ENCODE data around the gene DNMBP. TPM values are rescaled to one million over a fixed set of nuclear protein-coding genes. Genes with fewer than 3 reads are reported as not detected.
"Not testable (repeated sequence)": the region's sequence is repeated elsewhere in the genome, so short reads cannot be mapped to it uniquely, and the experiment has no call there.

Gene DNMBP
- total RNA-seq, 1 experiment from 2014 or later: 19.7 TPM

- not testable (repeated sequence) for H3K36me3 Mint-ChIP-seq
These were observed 46.1 kb downstream of the DNMBP start for GRCh38 chr10:99963467-99964165.

GRCh38 chr10:99958806-99959205 is 50.9 kb downstream of the DNMBP start:
- Mint-ChIP-seq H3K27me3 (ENCODE audit: low read depth) (no peaks in the 10 kb centered on the region), H3K27ac (no peak overlapping the region), H3K4me3 (no peak overlapping the region), H3K4me1 (no peaks in the 10 kb centered on the region), H3K9me3 (no peaks in the 10 kb centered on the region), H3K36me3 (peaks cover 15% of the 10 kb centered on the region)
- TF ChIP-seq HMGXB4 (CRISPR knock-in tag; IDR thresholded peaks at IDR 0.05) (no peak), ZNF121 (CRISPR knock-in tag; IDR thresholded peaks at IDR 0.05) (no peak), PRDM15 (CRISPR knock-in tag; IDR thresholded peaks at IDR 0.05) (no peak), PRRX2 (CRISPR knock-in tag; IDR thresholded peaks at IDR 0.05) (no peak), USF2 (CRISPR knock-in tag; IDR thresholded peaks at IDR 0.05) (no peak), ATF1 (CRISPR knock-in tag; IDR thresholded peaks at IDR 0.05) (no peak), TCF7 (CRISPR knock-in tag; IDR thresholded peaks at IDR 0.05; ENCODE audit: low read depth) (no peak)
- ChIA-PET POLR2A (no interaction called here), CTCF (interaction anchor here (1.3 kb wide), 1 partner anchor 50 kb away, joined by 4 read pairs; the partner anchor contains the start of gene DNMBP)
- no peak for DNase-seq (ENCODE audit: low spot score)
- no peak for ATAC-seq

More at GRCh38 chr10:99963467-99964165, 46.1 kb downstream of the DNMBP start:
- POLR2A ChIA-PET; H3K27ac Mint-ChIP-seq; H3K27me3 Mint-ChIP-seq (ENCODE audit: low read depth); H3K4me3 Mint-ChIP-seq; ATAC-seq; DNase-seq (ENCODE audit: low spot score); H3K4me1 Mint-ChIP-seq; H3K9me3 Mint-ChIP-seq: not testable (repeated sequence)
- CTCF ChIA-PET: interaction anchor here (0.6 to 0.7 kb wide), 2 partner anchors 35 to 99 kb away, joined by 3 to 4 read pairs; no protein-coding TSS in a partner anchor

GRCh38 chr10:99958302-99958701 is 51.4 kb downstream of the DNMBP start:
- H3K27me3 Mint-ChIP-seq (ENCODE audit: low read depth): no peaks in the 10 kb centered on the region
- ChIA-PET POLR2A (no interaction called here), CTCF (no interaction called here)
- H3K4me1 Mint-ChIP-seq: no peaks in the 10 kb centered on the region
- peaks cover 15% of the 10 kb centered on the region for H3K36me3 Mint-ChIP-seq
- DNase-seq (ENCODE audit: low spot score): no peak
- H3K4me3 Mint-ChIP-seq: no peak overlapping the region
- ATAC-seq: no peak
- TF ChIP-seq MYBL2 (CRISPR knock-in tag; IDR thresholded peaks at IDR 0.05) (no peak), NFATC4 (CRISPR knock-in tag; IDR thresholded peaks at IDR 0.05) (no peak), PREB (CRISPR knock-in tag; IDR thresholded peaks at IDR 0.05; ENCODE audit: borderline replicate concordance) (no peak), NR2C2 (CRISPR knock-in tag; IDR thresholded peaks at IDR 0.05) (no peak), SP1 (CRISPR knock-in tag; conservative IDR thresholded peaks at IDR 0.05) (no peak), ATF1 (CRISPR knock-in tag; IDR thresholded peaks at IDR 0.05) (no peak), NR3C1 (CRISPR knock-in tag; conservative IDR thresholded peaks at IDR 0.05; ENCODE audit: low read depth) (no peak), ZNF281 (CRISPR knock-in tag; IDR thresholded peaks at IDR 0.05) (no peak), CREM (CRISPR knock-in tag; IDR thresholded peaks at IDR 0.05) (no peak), USF1 (CRISPR knock-in tag; IDR thresholded peaks at IDR 0.05) (no peak), CTCF (IDR thresholded peaks at IDR 0.05) (no peak), ZNF232 (CRISPR knock-in tag; IDR thresholded peaks at IDR 0.05) (no peak)
- no peaks in the 10 kb centered on the region for H3K9me3 Mint-ChIP-seq
- no peak overlapping the region for H3K27ac Mint-ChIP-seq
